ENCODE data around the gene RASGEF1C. TPM values are rescaled to one million over a fixed set of nuclear protein-coding genes. Genes with fewer than 3 reads are reported as not detected.

The RASGEF1C gene
- total and polyA plus RNA-seq, 2 of the 13 experiments (the other 11 are each of a cell fraction or from before 2014, with no cell fraction given), result not detected

DNA sequence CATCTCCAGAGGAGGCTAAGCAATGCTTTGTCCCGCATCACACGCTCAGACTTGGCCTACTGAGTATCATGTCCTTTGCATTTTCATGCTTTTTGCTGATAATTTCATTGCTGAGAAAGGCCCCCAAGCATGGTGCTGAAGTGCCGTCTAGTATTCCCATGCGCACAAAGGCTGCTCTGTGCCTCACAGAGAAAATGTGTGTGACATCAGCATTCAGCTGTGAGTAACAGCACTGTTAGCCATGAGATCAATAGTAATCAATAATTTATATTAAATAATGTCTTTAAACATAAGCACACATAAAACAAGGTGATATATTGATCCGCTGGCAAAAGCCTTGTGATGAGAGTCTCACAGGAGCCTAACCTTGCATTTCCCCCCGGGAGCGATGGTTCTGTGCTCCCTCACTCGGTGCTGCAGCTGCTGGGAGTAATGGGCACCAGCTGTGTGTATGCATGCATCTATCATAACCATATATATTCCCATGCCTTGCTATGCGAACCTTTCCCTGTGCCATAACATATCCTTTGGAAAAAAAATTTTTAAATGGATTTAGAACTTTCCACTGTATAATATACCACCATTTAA, 87.1 kb downstream of the RASGEF1C start:
- H3K27me3 ChIP-seq (ENCODE audit: control insufficient read depth in 1 of 2, insufficient read depth in 2 of 2, low read length in 2 of 2), result peaks cover 3 to 28% of the 10 kb centered on the region in 2 experiments
- BruUV-seq (replicated peaks), result no TSS peak
- H4K20me1 ChIP-seq (ENCODE audit: insufficient read depth, low read length), result no peaks in the 10 kb centered on the region
- no peaks in the 10 kb centered on the region for H3K9me3 ChIP-seq (ENCODE audit: low read length)
- no peak overlapping the region for H3K4me3 ChIP-seq (replicated peaks in 1 of 3; ENCODE audit: insufficient read depth in 1 of 3, low read depth in 2 of 3, low read length in 3 of 3)
- ChIA-PET CTCF (ENCODE audit: low intra/inter-chr PET ratio, low total read pairs) (no interaction called here), POLR2A (no interaction called here)
- WGBS (ENCODE audit: low lambda C conversion rate), result 67% methylated on average over 9 of the region's 9 CpGs
- H3K36me3 ChIP-seq (replicated peaks in 1 of 2; ENCODE audit: control insufficient read depth in 1 of 2, insufficient read depth in 2 of 2, low read length in 2 of 2), result no peaks in the 10 kb centered on the region
- in situ Hi-C loops (cut with HindIII; ENCODE audit: extremely low pct_ligation_motif_present, low pct_unique_long_range_greater_than_20kb) (no loop called here), intact Hi-C loops (cut with micrococcal nuclease; ENCODE audit: unreplicated experiment) (loop anchor here (10.0 kb wide), 2 partner anchors 83 to 203 kb away; partner anchors contain the start of gene RASGEF1C)
- no peak overlapping the region for H3K4me2 ChIP-seq (ENCODE audit: low read depth, low read length)
- no peak overlapping the region for H3K27ac ChIP-seq (ENCODE audit: extremely low read length, insufficient read depth, low read length)
- ATAC-seq (no peak), DNase-seq (ENCODE audit: low spot score) (no peak), FAIRE-seq (no peak)
- H2AFZ ChIP-seq (ENCODE audit: low read length), result no peak overlapping the region
- no peaks in the 10 kb centered on the region for H3K79me2 ChIP-seq (ENCODE audit: insufficient read depth, low read length)
- no peak overlapping the region for H3K9ac ChIP-seq (ENCODE audit: insufficient read depth, low read depth, low read length)
- H3K4me1 ChIP-seq (ENCODE audit: insufficient read depth, low read length), result no peaks in the 10 kb centered on the region
- TF ChIP-seq ZNF547 (CRISPR knock-in tag; IDR thresholded peaks at IDR 0.05) (no peak), FOXK2 (IDR thresholded peaks at IDR 0.05) (no peak), ZBTB8A (CRISPR knock-in tag; IDR thresholded peaks at IDR 0.05; ENCODE audit: borderline replicate concordance, low read depth) (no peak), MIER2 (CRISPR knock-in tag; IDR thresholded peaks at IDR 0.05) (no peak), ZNF550 (CRISPR knock-in tag; IDR thresholded peaks at IDR 0.05; ENCODE audit: borderline replicate concordance) (no peak), KLF11 (CRISPR knock-in tag; IDR thresholded peaks at IDR 0.05) (no peak), ZNF468 (CRISPR knock-in tag; IDR thresholded peaks at IDR 0.05) (no peak)
- TF ChIP-seq, protein P1, sequence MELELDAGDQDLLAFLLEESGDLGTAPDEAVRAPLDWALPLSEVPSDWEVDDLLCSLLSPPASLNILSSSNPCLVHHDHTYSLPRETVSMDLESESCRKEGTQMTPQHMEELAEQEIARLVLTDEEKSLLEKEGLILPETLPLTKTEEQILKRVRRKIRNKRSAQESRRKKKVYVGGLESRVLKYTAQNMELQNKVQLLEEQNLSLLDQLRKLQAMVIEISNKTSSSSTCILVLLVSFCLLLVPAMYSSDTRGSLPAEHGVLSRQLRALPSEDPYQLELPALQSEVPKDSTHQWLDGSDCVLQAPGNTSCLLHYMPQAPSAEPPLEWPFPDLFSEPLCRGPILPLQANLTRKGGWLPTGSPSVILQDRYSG (CRISPR knock-in tag; IDR thresholded peaks at IDR 0.05), result no peak
- TF ChIP-seq, protein P2, sequence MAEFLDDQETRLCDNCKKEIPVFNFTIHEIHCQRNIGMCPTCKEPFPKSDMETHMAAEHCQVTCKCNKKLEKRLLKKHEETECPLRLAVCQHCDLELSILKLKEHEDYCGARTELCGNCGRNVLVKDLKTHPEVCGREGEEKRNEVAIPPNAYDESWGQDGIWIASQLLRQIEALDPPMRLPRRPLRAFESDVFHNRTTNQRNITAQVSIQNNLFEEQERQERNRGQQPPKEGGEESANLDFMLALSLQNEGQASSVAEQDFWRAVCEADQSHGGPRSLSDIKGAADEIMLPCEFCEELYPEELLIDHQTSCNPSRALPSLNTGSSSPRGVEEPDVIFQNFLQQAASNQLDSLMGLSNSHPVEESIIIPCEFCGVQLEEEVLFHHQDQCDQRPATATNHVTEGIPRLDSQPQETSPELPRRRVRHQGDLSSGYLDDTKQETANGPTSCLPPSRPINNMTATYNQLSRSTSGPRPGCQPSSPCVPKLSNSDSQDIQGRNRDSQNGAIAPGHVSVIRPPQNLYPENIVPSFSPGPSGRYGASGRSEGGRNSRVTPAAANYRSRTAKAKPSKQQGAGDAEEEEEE (CRISPR knock-in tag; IDR thresholded peaks at IDR 0.05; ENCODE audit: borderline replicate concordance), result no peak
- TF ChIP-seq, protein P3, sequence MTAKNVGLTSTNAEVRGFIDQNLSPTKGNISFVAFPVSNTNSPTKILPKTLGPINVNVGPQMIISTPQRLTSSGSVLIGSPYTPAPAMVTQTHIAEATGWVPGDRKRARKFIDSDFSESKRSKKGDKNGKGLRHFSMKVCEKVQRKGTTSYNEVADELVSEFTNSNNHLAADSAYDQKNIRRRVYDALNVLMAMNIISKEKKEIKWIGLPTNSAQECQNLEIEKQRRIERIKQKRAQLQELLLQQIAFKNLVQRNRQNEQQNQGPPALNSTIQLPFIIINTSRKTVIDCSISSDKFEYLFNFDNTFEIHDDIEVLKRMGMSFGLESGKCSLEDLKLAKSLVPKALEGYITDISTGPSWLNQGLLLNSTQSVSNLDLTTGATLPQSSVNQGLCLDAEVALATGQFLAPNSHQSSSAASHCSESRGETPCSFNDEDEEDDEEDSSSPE (CRISPR knock-in tag; IDR thresholded peaks at IDR 0.05), result no peak
- TF ChIP-seq, protein P4, sequence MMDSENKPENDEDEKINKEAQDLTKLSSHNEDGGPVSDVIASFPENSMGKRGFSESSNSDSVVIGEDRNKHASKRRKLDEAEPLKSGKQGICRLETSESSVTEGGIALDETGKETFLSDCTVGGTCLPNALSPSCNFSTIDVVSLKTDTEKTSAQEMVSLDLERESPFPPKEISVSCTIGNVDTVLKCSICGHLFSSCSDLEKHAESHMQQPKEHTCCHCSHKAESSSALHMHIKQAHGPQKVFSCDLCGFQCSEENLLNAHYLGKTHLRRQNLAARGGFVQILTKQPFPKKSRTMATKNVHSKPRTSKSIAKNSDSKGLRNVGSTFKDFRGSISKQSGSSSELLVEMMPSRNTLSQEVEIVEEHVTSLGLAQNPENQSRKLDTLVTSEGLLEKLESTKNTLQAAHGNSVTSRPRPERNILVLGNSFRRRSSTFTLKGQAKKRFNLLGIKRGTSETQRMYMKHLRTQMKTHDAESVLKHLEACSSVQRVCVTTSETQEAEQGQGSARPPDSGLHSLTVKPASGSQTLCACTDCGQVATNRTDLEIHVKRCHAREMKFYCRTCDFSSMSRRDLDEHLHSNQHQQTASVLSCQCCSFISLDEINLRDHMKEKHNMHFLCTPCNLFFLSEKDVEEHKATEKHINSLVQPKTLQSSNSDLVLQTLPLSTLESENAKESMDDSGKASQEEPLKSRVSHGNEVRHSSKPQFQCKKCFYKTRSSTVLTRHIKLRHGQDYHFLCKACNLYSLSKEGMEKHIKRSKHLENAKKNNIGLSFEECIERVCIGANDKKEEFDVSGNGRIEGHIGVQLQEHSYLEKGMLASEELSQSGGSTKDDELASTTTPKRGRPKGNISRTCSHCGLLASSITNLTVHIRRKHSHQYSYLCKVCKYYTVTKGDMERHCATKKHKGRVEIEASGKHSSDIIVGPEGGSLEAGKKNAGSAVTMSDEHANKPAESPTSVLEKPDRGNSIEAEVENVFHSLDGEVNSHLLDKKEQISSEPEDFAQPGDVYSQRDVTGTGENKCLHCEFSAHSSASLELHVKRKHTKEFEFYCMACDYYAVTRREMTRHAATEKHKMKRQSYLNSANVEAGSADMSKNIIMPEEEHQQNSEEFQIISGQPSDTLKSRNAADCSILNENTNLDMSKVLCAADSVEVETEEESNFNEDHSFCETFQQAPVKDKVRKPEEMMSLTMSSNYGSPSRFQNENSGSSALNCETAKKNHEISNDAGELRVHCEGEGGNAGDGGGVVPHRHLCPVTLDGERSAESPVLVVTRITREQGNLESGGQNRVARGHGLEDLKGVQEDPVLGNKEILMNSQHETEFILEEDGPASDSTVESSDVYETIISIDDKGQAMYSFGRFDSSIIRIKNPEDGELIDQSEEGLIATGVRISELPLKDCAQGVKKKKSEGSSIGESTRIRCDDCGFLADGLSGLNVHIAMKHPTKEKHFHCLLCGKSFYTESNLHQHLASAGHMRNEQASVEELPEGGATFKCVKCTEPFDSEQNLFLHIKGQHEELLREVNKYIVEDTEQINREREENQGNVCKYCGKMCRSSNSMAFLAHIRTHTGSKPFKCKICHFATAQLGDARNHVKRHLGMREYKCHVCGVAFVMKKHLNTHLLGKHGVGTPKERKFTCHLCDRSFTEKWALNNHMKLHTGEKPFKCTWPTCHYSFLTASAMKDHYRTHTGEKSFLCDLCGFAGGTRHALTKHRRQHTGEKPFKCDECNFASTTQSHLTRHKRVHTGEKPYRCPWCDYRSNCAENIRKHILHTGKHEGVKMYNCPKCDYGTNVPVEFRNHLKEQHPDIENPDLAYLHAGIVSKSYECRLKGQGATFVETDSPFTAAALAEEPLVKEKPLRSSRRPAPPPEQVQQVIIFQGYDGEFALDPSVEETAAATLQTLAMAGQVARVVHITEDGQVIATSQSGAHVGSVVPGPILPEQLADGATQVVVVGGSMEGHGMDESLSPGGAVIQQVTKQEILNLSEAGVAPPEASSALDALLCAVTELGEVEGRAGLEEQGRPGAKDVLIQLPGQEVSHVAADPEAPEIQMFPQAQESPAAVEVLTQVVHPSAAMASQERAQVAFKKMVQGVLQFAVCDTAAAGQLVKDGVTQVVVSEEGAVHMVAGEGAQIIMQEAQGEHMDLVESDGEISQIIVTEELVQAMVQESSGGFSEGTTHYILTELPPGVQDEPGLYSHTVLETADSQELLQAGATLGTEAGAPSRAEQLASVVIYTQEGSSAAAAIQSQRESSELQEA (CRISPR knock-in tag; IDR thresholded peaks at IDR 0.05; ENCODE audit: not compliant biosample characterization), result no peak
